GM19395 (cell line): ENCODE data around the gene VIPR2.
"Not testable (repeated sequence)": the region's sequence is repeated elsewhere in the genome, so short reads cannot be mapped to it uniquely, and the experiment has no call there.

Experiments used
- ATAC-seq: cut with Tn5 transposase; IDR thresholded peaks from one replicate; pipeline ENCODE4 v1.9.1; 2021; ENCODE audit warnings: mild to moderate bottlenecking, moderate library complexity; ENCODE audit not compliant: unreplicated experiment

VIPR2 gene

DNA sequence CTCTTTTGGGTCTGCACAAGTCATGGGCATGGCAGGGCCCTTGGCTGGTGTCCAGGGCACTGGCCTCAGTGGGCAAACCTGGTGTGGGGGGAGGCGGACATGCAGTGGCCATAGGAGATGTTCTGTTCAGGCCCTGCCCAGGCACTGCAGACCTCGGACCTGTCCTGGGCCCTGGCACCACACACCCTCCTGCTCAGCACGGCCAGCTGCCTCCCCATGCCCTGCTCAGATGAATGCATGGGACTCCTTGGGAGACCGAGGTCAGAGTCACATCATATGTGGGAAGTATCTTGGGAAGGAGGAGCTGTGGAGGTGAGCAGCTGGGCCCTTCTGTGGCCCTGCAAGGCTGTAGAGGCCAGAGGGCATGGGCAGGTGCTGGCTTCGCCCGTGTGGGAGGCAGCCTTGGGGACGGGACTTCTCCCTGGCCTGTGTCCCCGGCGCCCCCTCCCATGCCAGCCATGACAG lies 130.8 kb downstream of the VIPR2 start:
- no peak for ATAC-seq

DNA sequence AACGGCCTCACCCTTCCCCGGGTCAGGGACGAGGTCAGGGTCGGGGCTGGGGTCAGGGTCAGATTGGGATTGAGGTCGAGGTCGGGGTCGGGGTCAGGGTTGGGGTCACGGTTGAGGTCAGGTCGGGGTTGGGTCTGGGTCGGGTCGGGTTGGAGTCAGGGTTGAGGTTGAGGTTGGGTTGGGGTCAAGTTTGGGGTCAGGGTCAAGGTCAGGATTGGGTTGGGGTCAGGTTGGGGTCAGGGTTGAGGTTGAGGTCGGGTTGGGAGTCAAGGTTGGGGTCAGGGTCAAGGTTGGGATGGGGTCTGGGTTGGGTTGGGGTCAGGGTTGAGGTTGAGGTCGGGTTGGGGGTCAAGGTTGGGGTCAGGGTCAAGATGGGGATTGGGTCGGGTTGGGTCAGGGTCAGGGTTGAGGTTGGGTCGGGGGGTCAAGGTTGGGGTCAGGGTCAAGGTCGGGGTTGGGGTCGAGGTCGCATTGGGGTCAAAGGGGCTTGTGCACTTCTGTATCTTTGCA lies 131.4 kb downstream of the VIPR2 start:
- ATAC-seq: no peak

DNA sequence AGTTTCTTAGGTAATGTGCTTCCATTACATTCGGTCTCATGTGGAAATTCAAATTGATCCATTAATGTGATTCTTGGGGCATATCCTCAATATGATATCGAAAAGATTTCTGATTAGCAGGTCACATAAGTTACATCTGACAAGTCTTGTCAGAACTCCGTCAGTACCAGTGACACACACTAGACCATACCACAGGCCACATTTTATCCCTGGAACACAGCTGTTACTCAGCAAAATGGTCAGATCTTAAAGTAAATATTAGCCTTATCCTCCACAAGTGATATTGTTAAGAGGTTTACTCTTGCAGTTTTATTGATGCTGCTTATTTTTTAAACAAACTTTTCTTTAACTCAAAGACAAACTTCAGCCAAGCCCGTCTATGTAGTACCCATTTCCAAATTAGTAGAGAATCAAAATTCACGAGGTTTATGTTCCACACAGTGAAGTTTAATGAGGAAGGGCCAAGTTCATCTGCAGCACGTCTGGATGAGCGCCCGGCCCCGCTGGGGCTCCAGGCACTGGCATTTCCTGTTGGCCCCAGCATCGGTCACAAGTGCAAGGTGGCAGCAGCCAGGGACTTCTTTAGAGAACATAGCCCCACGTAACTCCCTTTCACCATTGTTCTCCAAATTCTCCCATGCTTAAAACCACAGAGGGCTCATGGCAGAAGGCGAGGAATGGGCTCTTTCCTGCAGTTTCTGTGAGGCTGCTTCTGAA lies 132.2 kb downstream of the VIPR2 start:
- ATAC-seq: no peak

DNA sequence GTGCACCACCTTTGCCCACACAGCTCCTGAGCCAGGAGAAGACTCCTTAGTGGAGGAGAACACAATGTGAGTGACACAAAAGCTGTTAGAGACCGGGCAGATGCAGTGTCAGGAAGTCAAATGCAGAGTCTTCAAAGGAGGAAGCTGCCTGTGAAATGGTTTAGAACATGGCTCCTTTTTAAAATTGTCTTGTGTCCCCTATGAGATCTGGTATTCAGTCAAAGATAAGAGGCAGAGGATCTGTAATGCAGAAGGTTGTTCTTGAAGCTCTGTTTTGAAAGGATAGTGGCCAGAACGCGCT lies 133.0 kb downstream of the VIPR2 start:
- no peak for ATAC-seq

DNA sequence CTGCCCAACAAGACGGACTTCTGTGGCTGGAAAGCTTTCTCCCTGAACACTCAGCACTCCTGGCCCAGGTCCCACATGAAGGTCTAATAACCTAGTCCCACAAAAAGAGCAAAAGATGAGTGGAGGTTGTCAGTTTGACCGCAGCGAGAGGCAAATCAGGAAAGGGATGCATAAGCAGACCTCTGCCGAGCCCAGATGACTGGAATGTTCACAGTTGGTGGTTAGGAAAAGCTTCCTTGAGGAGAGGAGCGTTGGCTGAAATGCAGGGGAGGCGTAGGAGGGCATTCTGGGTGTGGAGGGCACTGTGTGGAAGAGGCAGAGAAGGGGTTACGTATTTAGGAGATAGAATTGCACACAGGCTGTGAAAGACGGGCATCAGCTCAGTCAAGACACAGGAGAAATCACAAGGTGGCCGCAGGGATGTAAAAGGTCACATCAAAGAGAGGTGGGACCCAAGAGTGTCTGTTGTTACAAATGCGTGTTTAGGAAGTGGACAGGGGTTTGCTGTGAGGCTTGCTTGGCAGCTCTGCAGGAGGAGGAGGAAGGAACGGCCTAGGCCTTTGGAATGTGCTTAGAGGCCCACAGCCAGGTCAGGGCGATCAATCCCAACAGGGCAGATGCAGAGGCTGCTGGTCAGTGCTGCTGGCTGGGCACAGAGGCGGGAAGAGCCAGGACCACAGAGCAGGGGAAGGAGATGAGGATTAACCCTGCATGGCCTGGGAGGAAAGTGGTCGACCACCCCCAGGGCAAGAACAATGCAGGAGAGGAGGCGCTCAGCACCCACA lies 133.5 kb downstream of the VIPR2 start:
- no peak for ATAC-seq

DNA sequence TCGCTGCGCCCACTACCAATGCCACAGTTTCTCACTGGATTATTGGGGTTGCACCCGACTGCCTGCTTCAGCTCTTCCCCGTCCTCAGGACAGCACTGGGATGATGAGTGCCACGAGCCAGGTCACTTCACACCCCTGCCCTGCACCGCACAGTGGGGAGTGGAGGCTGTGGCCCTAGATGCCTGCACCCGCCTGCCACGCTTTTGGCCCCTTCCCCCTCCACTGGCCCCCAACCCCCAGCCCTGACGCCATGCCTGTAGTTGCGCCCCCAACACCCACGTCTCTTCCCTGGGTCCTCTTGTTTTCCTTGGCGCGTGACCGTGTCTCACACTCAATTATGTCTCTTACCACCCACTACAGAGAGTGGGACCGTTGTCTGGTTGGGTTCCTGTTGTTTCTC lies 134.3 kb downstream of the VIPR2 start:
- no peak for ATAC-seq

DNA sequence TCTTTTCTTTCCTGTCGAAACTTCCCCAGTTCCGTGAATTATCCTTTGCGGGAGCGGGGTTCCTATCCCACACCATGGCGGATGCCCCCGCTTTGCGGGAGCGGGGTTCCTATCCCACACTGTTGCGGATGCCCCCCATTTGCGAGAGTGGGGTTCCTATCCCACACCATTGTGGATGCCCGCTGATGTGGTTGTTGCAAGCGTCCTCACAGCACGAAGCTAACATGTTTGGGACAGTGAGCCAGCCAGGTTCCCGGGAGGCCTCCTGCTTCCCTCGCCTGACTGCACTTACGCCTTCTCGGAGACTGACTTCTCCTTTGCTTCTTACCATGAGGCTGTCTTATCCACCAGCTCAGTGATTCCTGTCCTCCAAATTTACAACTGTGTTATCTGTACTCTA lies 134.7 kb downstream of the VIPR2 start:
- no peak for ATAC-seq

DNA sequence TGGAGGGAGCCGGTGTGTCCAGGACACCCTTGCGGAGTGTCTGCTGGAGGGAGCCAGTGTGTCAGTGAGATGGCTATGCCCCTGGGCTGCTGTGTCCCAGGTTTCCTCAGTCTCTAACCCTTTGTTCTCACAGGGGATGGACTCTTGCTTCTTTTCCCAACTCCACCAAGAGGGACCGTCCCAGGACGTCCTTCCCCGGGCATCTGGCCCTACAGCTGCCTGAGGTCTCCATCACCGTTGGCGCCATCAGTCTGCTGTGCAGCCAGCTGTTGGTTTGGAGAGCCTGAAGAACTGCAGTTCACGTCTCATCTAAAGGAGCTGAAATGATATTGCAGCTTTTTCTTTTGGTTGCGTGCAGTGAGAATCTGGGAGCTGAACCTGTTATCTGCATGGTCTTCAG lies 136.2 kb downstream of the VIPR2 start:
- ATAC-seq: no peak

DNA sequence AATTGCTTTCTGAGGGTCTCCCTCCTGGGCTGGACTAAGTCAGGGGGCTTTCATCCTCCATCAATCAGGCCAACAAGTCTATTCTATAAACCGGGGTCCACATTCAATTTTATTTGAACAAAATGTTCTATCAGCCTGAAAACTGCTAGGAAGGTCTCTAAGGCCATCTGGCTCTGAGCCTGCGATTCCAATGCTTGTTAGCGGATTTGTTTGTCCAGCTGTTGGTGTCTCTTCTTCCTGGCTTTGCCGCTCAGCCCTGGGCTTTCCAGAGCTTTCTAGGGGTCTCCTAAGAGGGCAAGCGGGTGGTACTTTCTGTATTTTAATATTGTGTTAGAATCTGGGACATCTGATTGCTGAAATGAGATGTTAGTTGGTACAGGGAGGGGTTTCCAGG lies 136.7 kb downstream of the VIPR2 start:
- no peak for ATAC-seq

DNA sequence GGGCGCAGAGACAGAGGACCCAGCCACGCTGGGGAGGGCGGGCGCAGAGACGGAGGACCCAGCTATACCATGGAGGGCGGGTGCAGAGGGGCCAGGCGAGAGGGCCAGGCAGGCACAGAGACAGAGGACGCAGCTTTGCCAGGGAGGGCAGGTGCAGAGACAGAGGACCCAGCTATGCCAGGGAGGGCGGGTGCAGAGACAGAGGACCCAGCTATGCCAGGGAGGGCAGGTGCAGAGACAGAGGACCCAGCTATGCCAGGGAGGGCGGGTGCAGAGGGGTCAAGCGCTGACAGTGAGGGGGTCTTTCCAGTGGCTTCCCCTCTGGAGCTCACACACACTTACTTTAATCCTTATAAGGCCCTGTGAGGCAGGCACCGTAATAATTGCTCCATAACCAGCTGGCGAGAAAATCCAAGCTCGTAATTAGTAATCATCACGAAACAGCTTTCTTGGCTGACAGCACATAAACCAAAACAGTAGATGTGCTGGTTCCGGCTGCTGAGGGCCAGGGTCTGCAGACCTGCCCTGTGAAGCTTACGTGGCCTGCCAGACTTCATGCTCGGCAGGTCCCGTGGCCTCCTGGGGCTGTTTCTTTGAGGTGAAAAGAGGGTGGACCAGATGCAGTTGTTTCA lies 137.2 kb downstream of the VIPR2 start:
- no peak for ATAC-seq

DNA sequence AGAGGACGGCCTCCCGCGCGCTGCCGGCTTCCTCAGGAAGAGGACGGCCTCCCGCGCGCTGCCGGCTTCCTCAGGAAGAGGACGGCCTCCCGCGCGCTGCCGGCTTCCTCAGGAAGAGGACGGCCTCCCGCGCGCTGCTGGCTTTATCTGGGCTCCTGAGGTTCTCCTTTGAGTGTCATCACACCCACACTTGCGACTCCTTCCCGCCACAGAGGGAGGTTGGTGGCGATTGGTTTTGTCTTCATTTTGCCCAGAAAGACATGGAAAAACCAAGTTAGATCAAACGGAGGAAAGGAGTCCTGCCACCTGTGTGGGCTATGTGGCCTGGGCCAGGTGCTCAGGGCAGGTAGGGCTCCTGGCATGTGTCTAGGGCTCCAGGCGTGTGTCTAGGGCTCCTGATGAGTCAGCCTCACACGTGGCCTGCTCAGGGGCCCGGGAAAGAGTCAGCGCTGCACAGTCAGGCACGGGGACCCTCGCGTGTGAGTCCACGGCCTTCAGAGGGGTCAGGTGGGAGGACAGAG lies 138.0 kb downstream of the VIPR2 start:
- no peak for ATAC-seq

DNA sequence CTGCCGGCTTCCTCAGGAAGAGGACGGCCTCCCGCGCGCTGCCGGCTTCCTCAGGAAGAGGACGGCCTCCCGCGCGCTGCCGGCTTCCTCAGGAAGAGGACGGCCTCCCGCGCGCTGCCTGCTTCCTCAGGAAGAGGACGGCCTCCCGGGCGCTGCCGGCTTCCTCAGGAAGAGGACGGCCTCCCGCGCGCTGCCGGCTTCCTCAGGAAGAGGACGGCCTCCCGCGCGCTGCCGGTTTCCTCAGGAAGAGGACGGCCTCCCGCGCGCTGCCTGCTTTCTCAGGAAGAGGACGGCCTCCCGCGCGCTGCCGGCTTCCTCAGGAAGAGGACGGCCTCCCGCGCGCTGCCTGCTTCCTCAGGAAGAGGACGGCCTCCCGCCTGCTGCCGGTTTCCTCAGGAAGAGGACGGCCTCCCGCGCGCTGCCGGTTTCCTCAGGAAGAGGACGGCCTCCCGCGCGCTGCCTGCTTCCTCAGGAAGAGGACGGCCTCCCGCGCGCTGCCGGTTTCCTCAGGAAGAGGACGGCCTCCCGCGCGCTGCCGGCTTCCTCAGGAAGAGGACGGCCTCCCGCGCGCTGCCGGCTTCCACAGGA lies 138.6 kb downstream of the VIPR2 start:
- not testable (repeated sequence) for ATAC-seq

DNA sequence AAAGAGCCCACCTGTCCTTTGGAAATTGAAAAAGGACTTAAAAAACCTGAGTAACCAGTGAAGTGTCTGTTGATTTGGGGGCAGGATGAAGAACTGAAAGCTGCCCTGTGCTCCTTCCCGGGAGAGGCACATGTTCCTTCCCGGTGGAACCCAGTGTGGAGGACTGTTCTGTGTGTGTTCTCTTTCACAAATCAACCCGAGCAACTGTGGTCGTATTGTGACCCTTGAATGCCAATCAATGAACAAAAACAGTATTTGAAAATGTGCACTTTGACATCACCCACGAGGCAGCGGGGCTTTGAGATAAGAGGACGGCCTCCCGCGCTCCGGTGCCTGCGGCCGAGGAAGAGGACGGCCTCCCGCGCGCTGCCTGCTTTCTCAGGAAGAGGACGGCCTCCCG lies 139.0 kb downstream of the VIPR2 start:
- no peak for ATAC-seq

DNA sequence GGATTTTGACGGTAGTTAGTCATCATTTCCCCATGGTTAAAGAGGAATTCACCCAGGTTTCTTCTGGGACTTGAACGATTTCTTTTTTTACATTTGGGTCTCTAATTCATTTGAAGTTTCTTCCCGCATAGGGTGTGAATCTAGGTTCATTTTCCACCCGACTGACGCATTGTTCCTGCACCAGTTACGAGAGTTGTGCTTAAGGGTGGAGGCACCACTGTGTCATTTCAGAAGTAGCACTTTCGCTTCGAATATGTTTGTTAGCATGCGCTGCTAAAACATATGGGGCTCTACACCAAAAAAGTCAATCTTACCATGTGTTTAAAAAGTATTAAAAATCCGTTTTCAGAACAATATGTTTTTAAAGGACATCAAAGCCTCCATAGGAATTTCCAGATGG lies 140.3 kb downstream of the VIPR2 start:
- no peak for ATAC-seq

DNA sequence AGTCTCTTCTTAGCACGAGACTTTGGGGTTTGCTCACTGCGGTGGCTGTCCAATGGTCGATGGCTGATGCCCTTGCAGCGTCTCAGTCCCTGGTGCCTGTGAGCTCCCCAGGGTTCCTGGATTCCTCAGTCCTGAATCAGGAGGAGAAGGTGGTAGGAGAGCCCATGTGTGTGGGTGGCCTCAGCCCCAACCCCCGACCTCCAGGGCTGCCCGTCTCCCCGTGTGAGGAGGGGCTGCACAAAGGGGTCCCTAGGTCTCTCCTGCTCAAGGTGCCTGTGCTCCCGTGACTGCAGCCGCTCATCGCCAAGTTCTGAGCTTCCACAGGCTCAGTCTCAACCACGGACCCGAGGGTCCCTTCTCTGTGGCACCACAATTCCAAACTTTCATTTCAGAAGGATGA lies 142.9 kb downstream of the VIPR2 start:
- no peak for ATAC-seq

DNA sequence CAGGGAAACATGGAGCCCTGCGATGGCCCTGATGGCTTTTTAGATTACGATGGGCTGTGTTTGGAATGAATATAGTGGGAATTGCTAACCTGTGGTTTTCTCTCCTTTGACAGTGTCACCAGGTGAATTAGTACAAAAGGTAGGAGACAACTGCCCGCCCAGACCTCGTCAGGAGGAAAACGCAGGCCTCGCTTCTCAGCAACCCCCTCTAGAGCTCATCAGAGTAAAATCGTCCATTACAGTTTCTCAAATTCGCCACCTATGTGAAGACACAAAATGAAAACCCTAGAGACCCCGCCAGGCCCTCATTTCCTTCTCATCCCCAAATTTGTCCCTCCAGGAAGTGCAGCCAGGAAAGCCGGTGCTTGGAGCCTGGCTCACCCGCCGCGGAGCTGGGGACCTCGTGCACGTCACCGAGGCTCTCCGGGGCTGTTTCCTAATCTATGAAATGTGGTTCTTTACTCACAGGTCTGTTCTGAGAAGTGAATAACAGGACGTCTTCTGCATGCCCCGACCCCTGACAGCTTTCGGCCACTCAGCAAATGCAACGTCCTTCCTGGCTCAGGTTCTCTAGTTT lies 143.7 kb downstream of the VIPR2 start:
- no peak for ATAC-seq

DNA sequence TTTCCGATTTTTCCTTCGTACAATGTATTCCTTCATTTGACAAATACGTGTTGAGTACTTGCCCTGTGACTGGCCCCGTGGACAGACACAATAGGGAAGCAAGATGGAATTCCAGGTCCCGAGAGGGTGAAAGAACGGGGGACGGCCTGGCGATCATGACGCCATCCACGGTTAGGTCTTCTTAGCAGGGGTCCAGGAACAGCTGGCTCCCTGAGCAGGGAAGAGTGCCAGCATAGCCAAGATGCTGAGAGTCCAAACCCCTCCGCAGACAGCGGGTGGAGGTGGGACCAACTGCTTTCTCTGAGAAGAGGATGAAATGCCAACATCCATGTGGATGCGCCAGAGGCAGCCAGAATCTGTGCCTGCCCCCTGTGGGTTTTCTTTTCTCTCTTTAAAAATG lies 144.6 kb downstream of the VIPR2 start:
- no peak for ATAC-seq

DNA sequence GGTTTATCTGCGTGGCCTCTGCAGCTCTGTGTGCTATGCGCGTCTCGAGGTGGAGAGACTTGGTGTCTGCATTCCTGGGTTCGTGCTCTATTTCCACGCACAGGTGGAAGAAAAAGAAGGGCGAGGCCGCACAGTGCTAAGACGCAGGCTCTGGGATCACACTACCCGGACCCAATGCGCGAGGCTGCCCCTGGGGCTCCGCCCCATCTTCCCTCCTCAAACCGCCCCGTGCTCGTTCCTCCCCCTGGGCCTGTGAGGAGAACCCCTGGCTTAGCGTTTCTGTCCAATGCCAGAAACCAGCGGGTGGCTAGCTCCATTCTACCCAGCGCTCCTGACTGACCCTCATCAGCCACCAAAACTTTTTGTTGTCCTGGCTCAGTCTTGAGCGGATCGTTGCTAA lies 145.2 kb downstream of the VIPR2 start:
- no peak for ATAC-seq

DNA sequence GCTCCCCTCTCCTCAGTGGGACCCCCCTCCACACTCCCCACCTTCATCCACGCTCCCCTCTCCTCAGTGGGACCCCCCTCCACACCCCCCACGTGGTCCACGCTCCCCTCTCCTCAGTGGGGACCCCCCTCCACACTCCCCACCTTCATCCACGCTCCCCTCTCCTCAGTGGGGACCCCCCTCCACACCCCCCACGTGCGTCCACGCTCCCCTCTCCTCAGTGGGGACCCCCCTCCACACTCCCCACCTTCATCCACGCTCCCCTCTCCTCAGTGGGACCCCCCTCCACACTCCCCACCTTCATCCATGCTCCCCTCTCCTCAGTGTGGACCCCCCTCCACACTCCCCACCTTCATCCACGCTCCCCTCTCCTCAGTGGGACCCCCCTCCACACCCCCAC lies 146.4 kb downstream of the VIPR2 start:
- not testable (repeated sequence) for ATAC-seq

DNA sequence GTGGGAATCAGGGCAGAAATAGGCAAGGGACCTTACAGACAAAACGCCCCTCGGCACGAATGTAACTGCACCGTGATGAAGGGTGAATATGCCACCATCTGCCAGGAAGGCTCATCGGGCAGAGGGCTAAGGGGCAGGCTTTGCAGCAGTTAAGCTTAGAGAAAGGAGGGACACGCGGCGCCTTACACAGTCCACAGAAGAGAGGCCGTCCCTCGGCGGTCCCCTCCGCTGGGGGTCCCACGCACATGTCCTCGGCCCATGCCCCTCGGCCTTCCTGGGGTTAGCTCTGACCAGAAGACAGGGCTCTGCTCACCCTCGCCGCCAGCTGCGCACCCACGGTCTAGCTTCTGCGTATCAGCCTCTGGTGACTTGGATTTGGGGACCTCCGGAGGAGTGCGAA lies 147.2 kb downstream of the VIPR2 start:
- no peak for ATAC-seq

DNA sequence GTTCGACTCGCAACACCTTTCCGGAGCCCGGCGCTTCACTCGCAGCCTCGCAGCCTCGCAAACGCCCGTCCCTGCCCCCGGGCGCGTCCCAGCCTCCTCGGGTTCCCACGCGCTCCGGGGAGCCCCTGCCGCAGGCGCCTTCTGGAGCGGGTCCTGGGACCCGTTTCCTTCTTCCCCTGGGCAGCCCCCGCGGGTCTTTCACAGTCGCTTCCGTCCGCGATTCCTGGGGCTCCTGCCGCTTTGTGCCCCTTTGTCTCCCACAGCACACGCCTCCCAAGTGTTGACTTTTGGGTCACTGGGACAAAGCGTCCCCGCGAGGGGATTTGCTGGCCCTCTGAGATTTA lies 147.6 kb downstream of the VIPR2 start:
- ATAC-seq: no peak
